A549 treated with AZD2906 at 1 μM for 4 hours (cell line): Measurements from ENCODE around the gene COLQ. TPM values are rescaled to one million over a fixed set of nuclear protein-coding genes. Genes with fewer than 3 reads are reported as not detected.

ENCODE experiments used
- total RNA-seq: library from RNA; stranded (reverse); fragments of 200-300 nt; extraction: Qiagen RNA extraction; gene quantifications from 5 replicates; pipeline ENCODE4 v1.2.3, GENCODE V29; 2022

COLQ gene
- total RNA-seq, result 0.17 to 0.33 TPM (median 0.25 TPM) in 5 replicates

DNA sequence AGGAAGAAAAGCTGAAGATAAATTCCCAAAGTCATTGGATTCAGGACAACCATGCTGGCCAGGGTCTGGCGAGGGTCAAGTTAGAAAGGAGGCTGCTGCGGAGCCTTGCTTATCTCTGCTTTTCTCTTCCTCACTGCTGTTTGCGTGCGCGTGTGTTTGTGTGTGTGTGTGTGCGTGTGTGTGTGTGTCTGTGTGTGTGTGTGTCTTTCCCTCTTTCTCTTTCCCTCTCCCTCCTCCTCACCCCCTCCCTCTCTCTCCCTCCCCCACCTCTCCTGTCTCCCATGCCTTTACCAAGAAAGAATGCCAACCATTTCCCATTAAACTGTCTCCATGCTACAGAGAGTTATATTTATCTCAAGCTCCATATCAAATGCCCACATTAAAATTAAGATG, at the start of gene COLQ:
Gene COLQ, minus strand, starts transcription at position 134 of the 393 bp plus-strand sequence. Its CDS starts 81 bp downstream, at position 53.

DNA sequence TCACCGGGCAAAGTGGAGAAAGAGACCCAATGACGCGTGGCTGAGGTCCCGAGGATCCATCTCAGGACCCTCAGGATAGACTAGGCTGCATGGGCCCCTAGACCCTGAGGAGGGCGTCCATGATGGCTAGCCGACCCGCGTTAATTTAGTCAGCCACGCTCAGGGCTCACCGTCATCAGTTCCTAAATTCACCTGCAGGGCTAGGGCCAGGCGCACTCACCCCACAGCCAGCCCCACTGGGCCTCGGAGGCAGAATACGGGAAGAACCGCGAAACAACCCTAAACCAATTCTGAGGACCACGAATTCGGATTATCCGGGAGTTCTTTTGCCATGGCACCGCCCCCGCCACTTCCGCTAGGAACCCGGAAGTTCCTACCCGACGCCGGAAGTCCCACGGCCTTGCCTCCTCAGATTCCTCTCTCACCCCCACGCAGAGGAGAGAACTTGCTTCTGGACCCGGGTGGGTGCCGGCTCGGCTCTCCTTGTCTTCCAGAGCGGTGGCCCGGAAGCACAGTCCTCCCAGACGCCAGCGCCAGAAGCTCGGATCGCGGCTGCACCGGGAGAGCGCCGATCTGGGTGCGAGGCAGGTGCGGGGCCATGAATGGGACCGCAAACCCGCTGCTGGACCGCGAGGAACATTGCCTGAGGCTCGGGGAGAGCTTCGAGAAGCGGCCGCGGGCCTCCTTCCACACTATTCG, 94.2 kb downstream of the COLQ start, which contains the start of the genes EAF1 and METTL6:
Gene EAF1, plus strand, starts transcription at position 417 of the 699 bp plus-strand sequence. Its CDS starts 182 bp downstream, at position 599.
Gene METTL6, minus strand, starts transcription at position 363 of the 699 bp plus-strand sequence. CDS start 1,033 bp downstream, outside the sequence.

Other genes starting within 250 kb of the COLQ start
- 15.5 to 16.0 TPM (median 15.7 TPM) in 5 replicates for gene SH3BP5, start 189.1 kb downstream of the COLQ start, total RNA-seq
- gene METTL6, start 94.2 kb downstream of the COLQ start, total RNA-seq, result 23.3 to 32.9 TPM (median 24.5 TPM) in 5 replicates
- gene EAF1, start 94.1 kb downstream of the COLQ start, total RNA-seq, result 13.7 to 18.0 TPM (median 15.1 TPM) in 5 replicates
- 23.1 to 31.0 TPM (median 24.2 TPM) in 5 replicates for gene HACL1, start 79.9 kb upstream of the COLQ start, total RNA-seq
- 15.4 to 19.3 TPM (median 16.8 TPM) in 5 replicates for gene BTD, start 80.0 kb upstream of the COLQ start, total RNA-seq